Lower leg skin (tissue), 4 donors: ENCODE measurements around the gene SIRT2. TPM values are rescaled to one million over a fixed set of nuclear protein-coding genes. Genes with fewer than 3 reads are reported as not detected.
"Not testable (repeated sequence)": the region's sequence is repeated elsewhere in the genome, so short reads cannot be mapped to it uniquely, and the experiment has no call there.

Experiments used
- DNase-seq, 2 donors: peaks; one replicate each; pipeline ENCODE4 v3.0.0-alpha.2; 2019; ENCODE audit warnings: low spot score in 2 of 2
- H3K4me3 ChIP-seq: fragments of 200-600 bp; sonication (generic); 2 replicates; pipeline ENCODE4 v1.5.1; 2017; ENCODE audit warnings: mild to moderate bottlenecking, low read depth; ENCODE audit not compliant: poor library complexity, severe bottlenecking
- CTCF ChIP-seq, 3 donors: fragments of 450-650 bp; IDR thresholded peaks; one replicate each; pipeline ENCODE4 v1.5.1; 2016; ENCODE audit warnings: antibody characterized with exemption in 3 of 3, mild to moderate bottlenecking in 3 of 3, moderate library complexity in 2 of 3
- POLR2A ChIP-seq, 2 donors: fragments of 450-650 bp; IDR thresholded peaks; one replicate each; pipeline ENCODE4 v1.6.1; 2016 to 2017; ENCODE audit warnings: antibody characterized with exemption in 2 of 2, mild to moderate bottlenecking in 1 of 2, moderate library complexity in 1 of 2
- WGBS, 2 donors: methylation state at CpG; one replicate each; pipeline ENCODE4 v1.1.5; 2018; 5-methylcytosine and 5-hydroxymethylcytosine counted together
- intact Hi-C: fragments of 100-400 bp; cut with DNase I; formaldehyde crosslinking; loops from one replicate; pipeline ENCODE4 v1.15.0; 2023; ENCODE audit warnings: low total_unique reads
- total RNA-seq, 4 donors: library from RNA; depleted of rRNA; stranded (reverse); fragments of >200 nt; gene quantifications; one replicate each; pipeline ENCODE4 v1.1.0, GENCODE V29; 2016

Gene SIRT2
- total RNA-seq, 4 donors from 2014 or later, result 84.6 to 119 (median 101) TPM

- H3K4me3 ChIP-seq, result no peak overlapping the region
- TF ChIP-seq CTCF (IDR thresholded peaks at IDR 0.05) (no peak), POLR2A (IDR thresholded peaks at IDR 0.05) (no peak)
- no peak for DNase-seq
- 73 to 78% methylated on average over 11 to 12 of the region's 16 CpGs for WGBS, 2 donors
- intact Hi-C loops, result no loop called here
Measured at GRCh38 chr19:38878575-38879399, 20.6 kb downstream of the SIRT2 start.

- WGBS, 2 donors, result 29 to 42% methylated on average over 11 of the region's 11 CpGs
- no peak for TF ChIP-seq POLR2A (IDR thresholded peaks at IDR 0.05)
- TF ChIP-seq CTCF (IDR thresholded peaks at IDR 0.05), result no peak
- intact Hi-C loops, result no loop called here
- no peak within 1 kb of the TSS for H3K4me3 ChIP-seq
- DNase-seq, result no peak
Measured at GRCh38 chr19:38877781-38878574, 21.4 kb downstream of the SIRT2 start, which contains the start of gene RINL. RINL (minus strand) TSS chr19:38878275; CDS start chr19:38876742, 1,533 bp downstream.

GRCh38 chr19:38875656-38876395 is 23.6 kb downstream of the SIRT2 start:
- no peak overlapping the region for H3K4me3 ChIP-seq
- DNase-seq, result no peak
- intact Hi-C loops, result no loop called here
- 70 to 75% methylated on average over 6 of the region's 6 CpGs for WGBS, 2 donors
- no peak for TF ChIP-seq CTCF (IDR thresholded peaks at IDR 0.05)
- TF ChIP-seq POLR2A (IDR thresholded peaks at IDR 0.05), result no peak

GRCh38 chr19:38873400-38873799 is 26.0 kb downstream of the SIRT2 start:
- intact Hi-C loops, DNase-seq: not testable (repeated sequence)

GRCh38 chr19:38870612-38871011 is 28.8 kb downstream of the SIRT2 start:
- intact Hi-C loops, result no loop called here
- no peak overlapping the region for H3K4me3 ChIP-seq
- TF ChIP-seq CTCF (IDR thresholded peaks at IDR 0.05) (no peak), POLR2A (IDR thresholded peaks at IDR 0.05) (no peak)
- WGBS, 2 donors, result 88 to 92% methylated on average over 18 to 19 of the region's 19 CpGs
- no peak for DNase-seq

More at GRCh38 chr19:38873400-38873799, 26.0 kb downstream of the SIRT2 start:
- not testable (repeated sequence) for H3K4me3 ChIP-seq
- WGBS, 2 donors, result 51 to 61% methylated on average over 10 of the region's 10 CpGs
